Caco-2 (cell line): ENCODE results near the gene GEMIN5. TPM values are rescaled to one million over a fixed set of nuclear protein-coding genes. Genes with fewer than 3 reads are reported as not detected.
"Not testable (repeated sequence)": the region's sequence is repeated elsewhere in the genome, so short reads cannot be mapped to it uniquely, and the experiment has no call there.

ENCODE experiments used
- BruUV-seq: library from RNA; stranded (reverse); fragments of 400-500 nt; replicated peaks from 2 replicates; lab custom pipeline; 2021; lab: Mats Ljungman, UMichigan
- CTCF ChIA-PET: fragments of 300-600 bp; sonication (Branson Sonifier 250); formaldehyde crosslinking; loops from one replicate; lab custom pipeline; 2022; ENCODE audit warnings: antibody characterized with exemption; lab: Charles Lee
- POLR2A ChIA-PET: fragments of 300-600 bp; sonication (Branson Sonifier 250); formaldehyde crosslinking; loops from one replicate; lab custom pipeline; 2022; ENCODE audit warnings: antibody characterized with exemption; lab: Charles Lee
- DNase-seq, 2 experiments: peaks; one replicate each; pipeline versions ENCODE4 v3.0.0 to v3.0.0-alpha.2; 2020 to 2022
- H3K27me3 ChIP-seq: replicated peaks from 2 replicates; pipeline ENCODE4 v1.6.0; 2011; ENCODE audit warnings: low read length; ENCODE audit not compliant: control insufficient read depth, insufficient read depth
- H3K36me3 ChIP-seq: 2 replicates; pipeline ENCODE4 v1.5.1; 2011; ENCODE audit warnings: low read length; ENCODE audit not compliant: control insufficient read depth, insufficient read depth
- H3K4me1 ChIP-seq: fragments of 250-450 bp; sonication (Bioruptor Pico); 2 replicates; pipeline ENCODE4 v1.5.1; 2020; ENCODE audit warnings: mild to moderate bottlenecking
- H3K4me3 ChIP-seq: 2 replicates; pipeline ENCODE4 v1.5.1; 2011; ENCODE audit warnings: low read depth, mild to moderate bottlenecking, control low read depth, low read length
- H3K9me3 ChIP-seq: fragments of 250-450 bp; sonication (Bioruptor Pico); 2 replicates; pipeline ENCODE4 v1.5.1; 2020; ENCODE audit warnings: mild to moderate bottlenecking, moderate library complexity
- H3K27ac Mint-ChIP-seq: one replicate; pipeline ENCODE4 v1.8.0; 2022; ENCODE audit warnings: mixed read lengths; ENCODE audit not compliant: unreplicated experiment
- H3K27me3 Mint-ChIP-seq: one replicate; pipeline ENCODE4 v1.8.0; 2022; ENCODE audit warnings: mixed read lengths; ENCODE audit not compliant: insufficient read depth, unreplicated experiment
- H3K36me3 Mint-ChIP-seq: one replicate; pipeline ENCODE4 v1.8.0; 2022; ENCODE audit warnings: mild to moderate bottlenecking, mixed read lengths; ENCODE audit not compliant: insufficient read depth, unreplicated experiment
- H3K4me1 Mint-ChIP-seq: one replicate; pipeline ENCODE4 v1.8.0; 2022; ENCODE audit warnings: low read depth, mixed read lengths; ENCODE audit not compliant: unreplicated experiment
- H3K4me3 Mint-ChIP-seq: one replicate; pipeline ENCODE4 v1.8.0; 2022; ENCODE audit warnings: mild to moderate bottlenecking, moderate library complexity, mixed read lengths; ENCODE audit not compliant: unreplicated experiment
- H3K9me3 Mint-ChIP-seq: one replicate; pipeline ENCODE4 v1.8.0; 2022; ENCODE audit warnings: mixed read lengths; ENCODE audit not compliant: unreplicated experiment
- intact Hi-C: fragments of 100-400 bp; cut with micrococcal nuclease; formaldehyde crosslinking; loops from one replicate; pipeline ENCODE4 v1.10.0; 2022; ENCODE audit not compliant: unreplicated experiment
- total RNA-seq: library from RNA; stranded (reverse); gene quantifications from 2 replicates; pipeline ENCODE4 v1.2.3, GENCODE V29; 2022
- TF ChIP-seq, protein P1 (sequence below), 2 experiments: fragments of 200-600 bp in 1 of 2; IDR thresholded peaks; 1 replicate in 1 of 2; 2 replicates in 1 of 2; pipeline versions ENCODE4 v1.5.1 to v1.8.0; 2011 to 2022; ENCODE audit warnings: antibody characterized with exemption in 1 of 2, control low read depth in 1 of 2, inconsistent platforms in 1 of 2, low read depth in 1 of 2, low read length in 1 of 2, mild to moderate bottlenecking in 1 of 2, moderate library complexity in 1 of 2; ENCODE audit not compliant: insufficient read depth in 1 of 2, severe bottlenecking in 1 of 2, unreplicated experiment in 1 of 2

The GEMIN5 gene
- total RNA-seq, 1 experiment from 2014 or later, result 20.7 TPM

DNA sequence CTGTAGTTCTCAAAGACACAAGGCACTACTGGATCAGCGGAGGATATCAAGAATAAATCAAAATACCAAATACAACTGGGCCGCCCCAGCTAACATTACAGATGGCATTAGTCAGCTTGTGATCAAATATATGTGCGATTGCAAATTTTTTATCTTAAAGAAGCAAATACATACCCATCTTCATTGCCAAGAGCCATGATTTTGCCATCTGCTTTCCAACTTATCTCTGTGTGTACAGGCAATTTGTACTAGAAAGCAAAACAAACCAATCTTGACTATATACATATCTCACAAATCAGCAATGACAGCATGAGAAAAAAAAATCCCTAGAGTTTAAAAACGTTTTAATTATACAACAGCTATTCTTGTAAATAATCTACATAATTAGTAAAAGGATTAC, 20.3 kb downstream of the GEMIN5 start:
- intact Hi-C loops, result no loop called here
- DNase-seq, result no peak
- TF ChIP-seq, protein P1, sequence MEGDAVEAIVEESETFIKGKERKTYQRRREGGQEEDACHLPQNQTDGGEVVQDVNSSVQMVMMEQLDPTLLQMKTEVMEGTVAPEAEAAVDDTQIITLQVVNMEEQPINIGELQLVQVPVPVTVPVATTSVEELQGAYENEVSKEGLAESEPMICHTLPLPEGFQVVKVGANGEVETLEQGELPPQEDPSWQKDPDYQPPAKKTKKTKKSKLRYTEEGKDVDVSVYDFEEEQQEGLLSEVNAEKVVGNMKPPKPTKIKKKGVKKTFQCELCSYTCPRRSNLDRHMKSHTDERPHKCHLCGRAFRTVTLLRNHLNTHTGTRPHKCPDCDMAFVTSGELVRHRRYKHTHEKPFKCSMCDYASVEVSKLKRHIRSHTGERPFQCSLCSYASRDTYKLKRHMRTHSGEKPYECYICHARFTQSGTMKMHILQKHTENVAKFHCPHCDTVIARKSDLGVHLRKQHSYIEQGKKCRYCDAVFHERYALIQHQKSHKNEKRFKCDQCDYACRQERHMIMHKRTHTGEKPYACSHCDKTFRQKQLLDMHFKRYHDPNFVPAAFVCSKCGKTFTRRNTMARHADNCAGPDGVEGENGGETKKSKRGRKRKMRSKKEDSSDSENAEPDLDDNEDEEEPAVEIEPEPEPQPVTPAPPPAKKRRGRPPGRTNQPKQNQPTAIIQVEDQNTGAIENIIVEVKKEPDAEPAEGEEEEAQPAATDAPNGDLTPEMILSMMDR (IDR thresholded peaks at IDR 0.05; ENCODE audit: insufficient read depth in 1 of 2, low read depth in 1 of 2, low read length in 1 of 2, severe bottlenecking in 1 of 2, unreplicated experiment in 1 of 2), result no peak
- Histone ChIP-seq H3K4me3 (no peak overlapping the region), H3K36me3 (peaks cover 3% of the 10 kb centered on the region), H3K27me3 (no peaks in the 10 kb centered on the region), H3K4me1 (no peaks in the 10 kb centered on the region), H3K9me3 (no peaks in the 10 kb centered on the region)
- Mint-ChIP-seq H3K9me3 (no peaks in the 10 kb centered on the region), H3K4me1 (no peaks in the 10 kb centered on the region), H3K36me3 (peaks cover 41% of the 10 kb centered on the region), H3K27ac (no peak overlapping the region), H3K27me3 (no peaks in the 10 kb centered on the region), H3K4me3 (no peak overlapping the region)
- POLR2A ChIA-PET, result no interaction called here
- CTCF ChIA-PET, result interaction anchor here (0.6 kb wide), 1 partner anchor 10 kb away, joined by 4 read pairs; no protein-coding TSS in a partner anchor
- BruUV-seq, result no TSS peak

DNA sequence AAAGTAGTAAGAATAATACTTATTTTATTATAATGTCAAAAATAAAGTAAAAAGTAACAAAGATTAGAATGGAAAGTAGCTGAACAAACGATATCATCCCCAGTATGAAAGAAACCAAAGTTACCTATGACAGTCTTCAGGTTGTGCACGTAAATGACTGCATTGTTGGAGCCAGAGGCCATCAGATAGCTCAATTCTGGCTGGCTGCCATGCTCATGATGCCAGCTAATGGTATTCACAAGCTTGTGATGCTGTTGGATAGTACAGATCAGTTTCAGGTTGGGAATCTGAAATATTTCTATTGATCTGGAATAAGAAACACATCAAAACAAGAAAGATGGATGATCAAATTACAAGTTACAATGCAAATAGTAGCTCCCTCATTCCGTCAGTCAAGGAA, 21.1 kb downstream of the GEMIN5 start:
- Mint-ChIP-seq H3K27ac (no peak overlapping the region), H3K9me3 (no peaks in the 10 kb centered on the region), H3K36me3 (peaks cover 43% of the 10 kb centered on the region), H3K4me1 (no peaks in the 10 kb centered on the region), H3K27me3 (no peaks in the 10 kb centered on the region), H3K4me3 (no peak overlapping the region)
- ChIA-PET CTCF (no interaction called here), POLR2A (no interaction called here)
- H3K27me3 ChIP-seq, result no peaks in the 10 kb centered on the region
- DNase-seq, result no peak
- intact Hi-C loops, result no loop called here
- H3K4me3 ChIP-seq, result no peak overlapping the region
- no peaks in the 10 kb centered on the region for H3K9me3 ChIP-seq
- H3K36me3 ChIP-seq, result peaks cover 3% of the 10 kb centered on the region
- BruUV-seq, result no TSS peak
- H3K4me1 ChIP-seq, result no peaks in the 10 kb centered on the region
- TF ChIP-seq, protein P1 (IDR thresholded peaks at IDR 0.05; ENCODE audit: insufficient read depth in 1 of 2, low read depth in 1 of 2, low read length in 1 of 2, severe bottlenecking in 1 of 2, unreplicated experiment in 1 of 2), result no peak

DNA sequence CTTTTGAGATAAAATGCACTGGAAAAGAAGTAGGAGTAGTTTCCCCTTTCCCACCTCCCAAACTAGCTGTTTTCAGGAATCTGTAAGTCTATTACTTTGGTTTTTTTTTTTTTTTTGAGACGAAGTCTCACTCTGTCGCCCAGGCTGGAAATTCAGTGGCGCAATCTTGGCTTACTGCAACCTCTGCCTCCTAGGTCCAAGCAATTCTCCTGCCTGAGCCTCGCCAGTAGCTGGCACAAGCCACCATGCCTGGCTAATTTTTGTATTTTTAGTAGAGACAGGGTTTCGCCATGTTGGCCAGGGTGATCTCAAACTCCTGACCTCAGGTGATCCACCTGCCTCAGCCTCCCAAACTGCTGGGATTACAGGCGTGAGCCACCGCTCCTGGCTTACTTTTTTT, 32.4 kb downstream of the GEMIN5 start:
- H3K27me3 Mint-ChIP-seq, H3K4me3 ChIP-seq, H3K36me3 ChIP-seq, H3K4me1 Mint-ChIP-seq, BruUV-seq, H3K4me3 Mint-ChIP-seq, H3K27ac Mint-ChIP-seq, POLR2A ChIA-PET, H3K9me3 Mint-ChIP-seq, CTCF ChIA-PET, intact Hi-C loops, DNase-seq, H3K4me1 ChIP-seq, H3K9me3 ChIP-seq, H3K27me3 ChIP-seq: not testable (repeated sequence)
- peaks cover 85% of the 10 kb centered on the region for H3K36me3 Mint-ChIP-seq

DNA sequence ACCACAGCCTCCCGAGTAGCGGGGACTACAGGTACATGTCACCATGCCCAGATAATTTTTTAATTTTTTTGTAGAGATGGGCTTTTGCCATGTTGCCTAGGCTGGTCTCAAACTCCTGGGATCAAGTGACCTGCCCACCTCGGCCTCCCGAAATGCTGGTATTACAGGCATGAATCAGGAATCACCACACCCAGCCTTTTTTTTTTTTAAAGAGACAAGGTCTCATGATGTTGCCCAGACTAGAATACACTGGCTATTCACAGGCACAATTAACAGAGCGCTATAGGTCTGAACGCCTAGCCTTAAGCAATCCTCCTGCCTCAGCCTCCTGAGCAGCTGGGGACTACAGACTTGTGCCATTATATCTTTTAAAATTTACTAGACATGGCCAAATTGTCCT, 36.1 kb downstream of the GEMIN5 start:
- Mint-ChIP-seq H3K4me3 (no peak overlapping the region), H3K27ac (no peak overlapping the region), H3K9me3 (no peaks in the 10 kb centered on the region), H3K36me3 (peaks cover 79% of the 10 kb centered on the region), H3K27me3 (no peaks in the 10 kb centered on the region), H3K4me1 (no peaks in the 10 kb centered on the region)
- Histone ChIP-seq H3K27me3 (no peaks in the 10 kb centered on the region), H3K36me3 (no peaks in the 10 kb centered on the region), H3K4me3 (no peak overlapping the region), H3K4me1 (no peaks in the 10 kb centered on the region), H3K9me3 (no peaks in the 10 kb centered on the region)
- ChIA-PET CTCF (no interaction called here), POLR2A (no interaction called here)
- intact Hi-C loops, result no loop called here
- BruUV-seq, result no TSS peak
- TF ChIP-seq, protein P1 (IDR thresholded peaks at IDR 0.05; ENCODE audit: insufficient read depth in 1 of 2, low read depth in 1 of 2, low read length in 1 of 2, severe bottlenecking in 1 of 2, unreplicated experiment in 1 of 2), result no peak
- DNase-seq, result no peak
